RWPE1 (cell line): ENCODE measurements around the gene CGB3.
"Not testable (repeated sequence)": the region's sequence is repeated elsewhere in the genome, so short reads cannot be mapped to it uniquely, and the experiment has no call there.

Experiments
- CTCF ChIA-PET: fragments of 350-600 bp; sonication (Branson Sonifier 250); formaldehyde crosslinking; extraction: SDS; loops from one replicate; lab custom pipeline; 2021; lab: Yijun Ruan, JAX
- POLR2A ChIA-PET: fragments of 400-600 bp; formaldehyde crosslinking; extraction: SDS; loops from one replicate; lab custom pipeline; 2020; ENCODE audit warnings: antibody characterized with exemption; ENCODE audit not compliant: low non-redundant PET; lab: Yijun Ruan, JAX
- DNase-seq: peaks from one replicate; pipeline ENCODE4 v3.0.0; 2012; ENCODE audit warnings: low spot score
- H3K27ac ChIP-seq: fragments of 450-650 bp; 2 replicates; pipeline ENCODE4 v1.5.1; 2017
- TF ChIP-seq, protein P1 (sequence below): fragments of 450-650 bp; conservative IDR thresholded peaks from 2 replicates; pipeline ENCODE4 v1.5.1; 2017; ENCODE audit warnings: low read depth, mild to moderate bottlenecking

CGB3 gene

DNA sequence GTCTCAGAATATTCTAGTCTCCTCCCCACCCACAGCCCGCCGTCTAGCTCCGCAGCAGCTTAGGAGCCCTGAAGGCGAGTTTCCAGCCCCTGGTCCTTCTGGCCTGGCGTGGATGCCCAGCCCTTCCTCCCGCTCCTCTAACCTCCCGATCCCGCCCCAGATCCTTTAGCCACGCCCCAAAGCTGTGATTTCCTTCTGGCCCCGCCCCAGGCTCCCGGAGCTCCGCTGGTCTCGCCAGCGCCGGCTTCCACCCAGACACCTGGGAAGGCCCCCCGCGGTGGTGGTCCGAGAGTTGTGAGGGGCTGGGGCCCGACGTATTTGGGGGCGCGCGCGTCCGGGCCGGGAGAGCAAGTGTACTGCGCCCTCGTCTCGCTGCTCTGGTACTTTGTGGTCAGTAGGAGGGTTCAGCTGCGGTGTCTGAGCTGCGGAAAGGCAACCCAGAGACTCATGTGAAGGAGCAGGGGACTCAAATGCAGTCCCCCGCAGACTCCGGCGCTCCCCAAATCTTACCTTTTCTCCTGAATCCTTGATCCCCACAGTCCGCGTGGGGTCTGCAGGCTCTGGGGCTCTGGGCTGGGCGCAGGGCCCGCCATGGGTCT lies 33.6 kb upstream of the CGB3 start, which contains the start of gene CGB7:
Gene CGB7, minus strand, starts transcription at position 114 of the 599 bp plus-strand sequence. CDS start 2,374 bp downstream, outside the sequence.
- CTCF ChIA-PET = interaction anchor here (0.6 kb wide), 1 partner anchor 50 kb away, joined by 4 read pairs; no protein-coding TSS in a partner anchor
- peak; percentile 83 for DNase-seq
- H3K27ac ChIP-seq = peak within 1 kb of the TSS; percentile 78
- TF ChIP-seq, protein P1, sequence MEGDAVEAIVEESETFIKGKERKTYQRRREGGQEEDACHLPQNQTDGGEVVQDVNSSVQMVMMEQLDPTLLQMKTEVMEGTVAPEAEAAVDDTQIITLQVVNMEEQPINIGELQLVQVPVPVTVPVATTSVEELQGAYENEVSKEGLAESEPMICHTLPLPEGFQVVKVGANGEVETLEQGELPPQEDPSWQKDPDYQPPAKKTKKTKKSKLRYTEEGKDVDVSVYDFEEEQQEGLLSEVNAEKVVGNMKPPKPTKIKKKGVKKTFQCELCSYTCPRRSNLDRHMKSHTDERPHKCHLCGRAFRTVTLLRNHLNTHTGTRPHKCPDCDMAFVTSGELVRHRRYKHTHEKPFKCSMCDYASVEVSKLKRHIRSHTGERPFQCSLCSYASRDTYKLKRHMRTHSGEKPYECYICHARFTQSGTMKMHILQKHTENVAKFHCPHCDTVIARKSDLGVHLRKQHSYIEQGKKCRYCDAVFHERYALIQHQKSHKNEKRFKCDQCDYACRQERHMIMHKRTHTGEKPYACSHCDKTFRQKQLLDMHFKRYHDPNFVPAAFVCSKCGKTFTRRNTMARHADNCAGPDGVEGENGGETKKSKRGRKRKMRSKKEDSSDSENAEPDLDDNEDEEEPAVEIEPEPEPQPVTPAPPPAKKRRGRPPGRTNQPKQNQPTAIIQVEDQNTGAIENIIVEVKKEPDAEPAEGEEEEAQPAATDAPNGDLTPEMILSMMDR = no peak
- POLR2A ChIA-PET = interaction anchor here (0.5 to 0.6 kb wide), 3 partner anchors 64 to 292 kb away, joined by 3 to 11 read pairs (median 7); partner anchors contain the start of gene RUVBL2

DNA sequence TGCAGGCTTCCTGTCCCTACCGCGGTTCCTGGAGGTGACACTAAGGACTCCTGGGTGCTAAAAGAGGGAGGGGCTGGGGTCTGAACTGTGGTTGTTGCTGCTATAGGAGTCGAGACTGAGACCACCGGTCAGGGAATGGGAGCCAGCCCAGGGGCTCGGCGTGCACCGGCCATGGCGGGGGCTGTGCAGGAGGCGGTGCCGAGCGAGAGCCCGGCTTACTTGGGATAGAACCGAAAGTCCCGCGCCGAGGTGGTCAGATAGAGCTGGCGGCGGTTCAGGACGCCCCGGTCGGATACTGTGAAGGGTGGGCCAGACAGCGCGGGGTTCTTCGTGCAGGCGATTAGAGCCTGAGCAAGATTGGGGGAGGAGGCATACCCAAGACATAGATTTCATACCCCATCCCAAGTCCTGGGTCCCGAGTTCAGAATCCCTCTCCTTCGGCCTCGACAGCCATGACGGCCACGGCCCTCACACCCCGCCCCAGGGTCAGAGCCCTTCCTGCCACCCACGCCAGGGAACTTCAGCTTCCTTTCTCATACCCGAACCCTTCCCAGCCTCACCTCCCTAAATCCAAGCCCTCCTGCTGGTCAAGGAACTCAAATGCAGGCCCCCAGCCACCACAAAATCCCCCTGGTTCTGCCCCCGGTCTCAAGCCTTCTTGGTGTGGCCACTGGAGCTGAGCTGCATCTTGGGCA lies 32.9 kb upstream of the CGB3 start:
- ChIA-PET POLR2A (interaction anchor here (0.6 kb wide), 2 partner anchors 63 to 196 kb away, joined by 3 to 11 read pairs; partner anchors contain the start of gene RUVBL2), CTCF (interaction anchor here (0.8 kb wide), 1 partner anchor 64 kb away, joined by 4 read pairs; the partner anchor contains the start of gene GYS1)
- H3K27ac ChIP-seq = peak overlapping the region; percentile 78
- not testable (repeated sequence) for DNase-seq

DNA sequence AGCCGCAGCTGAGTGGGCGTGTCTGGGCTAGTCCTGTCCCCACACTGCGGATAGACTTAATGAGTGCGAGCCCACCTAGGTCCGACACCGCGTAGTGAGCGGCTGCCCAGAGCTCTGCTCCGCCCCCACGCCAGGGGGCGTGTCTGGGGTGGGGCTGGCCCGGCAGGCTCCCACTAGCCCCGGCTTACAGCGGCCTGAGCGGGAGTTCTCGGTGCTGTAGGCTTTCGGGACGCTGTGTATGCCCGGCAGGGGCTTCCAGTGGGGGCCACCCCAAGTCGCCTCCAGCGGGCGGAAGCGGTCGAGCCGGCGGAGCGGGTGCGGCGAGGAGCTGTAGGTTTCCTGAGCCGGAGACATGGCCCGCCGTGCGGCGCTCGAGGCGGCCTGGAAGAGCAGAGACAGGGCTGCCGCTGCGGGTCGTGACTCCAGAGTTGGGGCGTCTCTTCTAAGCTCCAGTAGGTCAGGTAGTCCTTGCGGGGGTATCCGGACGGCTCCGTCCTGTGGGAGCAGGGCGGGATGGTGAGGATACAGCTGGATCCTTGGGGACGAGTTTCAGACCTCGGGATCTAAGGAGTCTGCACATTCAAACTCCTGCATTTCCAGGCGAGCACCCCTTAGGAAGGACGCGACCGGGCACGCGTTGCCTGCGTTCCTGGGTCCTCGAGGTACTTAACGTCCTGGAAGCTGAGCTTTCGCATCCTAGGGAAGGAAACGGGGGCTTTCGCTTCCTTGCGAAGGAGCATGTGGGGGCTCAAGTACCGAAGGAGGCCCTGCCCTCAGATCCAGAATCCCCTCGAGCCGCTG lies 32.2 kb upstream of the CGB3 start:
- peak overlapping the region; percentile 78 for H3K27ac ChIP-seq
- DNase-seq = peak; percentile 82
- POLR2A ChIA-PET = interaction anchor here (1.1 kb wide), 1 partner anchor 9 kb away, joined by 3 read pairs; no protein-coding TSS in a partner anchor
- CTCF ChIA-PET = interaction anchor here (0.8 kb wide), 1 partner anchor 63 kb away, joined by 4 read pairs; the partner anchor contains the start of gene GYS1
- TF ChIP-seq, protein P1 = peak; percentile 24; the same call in 1 of the 2 replicates

DNA sequence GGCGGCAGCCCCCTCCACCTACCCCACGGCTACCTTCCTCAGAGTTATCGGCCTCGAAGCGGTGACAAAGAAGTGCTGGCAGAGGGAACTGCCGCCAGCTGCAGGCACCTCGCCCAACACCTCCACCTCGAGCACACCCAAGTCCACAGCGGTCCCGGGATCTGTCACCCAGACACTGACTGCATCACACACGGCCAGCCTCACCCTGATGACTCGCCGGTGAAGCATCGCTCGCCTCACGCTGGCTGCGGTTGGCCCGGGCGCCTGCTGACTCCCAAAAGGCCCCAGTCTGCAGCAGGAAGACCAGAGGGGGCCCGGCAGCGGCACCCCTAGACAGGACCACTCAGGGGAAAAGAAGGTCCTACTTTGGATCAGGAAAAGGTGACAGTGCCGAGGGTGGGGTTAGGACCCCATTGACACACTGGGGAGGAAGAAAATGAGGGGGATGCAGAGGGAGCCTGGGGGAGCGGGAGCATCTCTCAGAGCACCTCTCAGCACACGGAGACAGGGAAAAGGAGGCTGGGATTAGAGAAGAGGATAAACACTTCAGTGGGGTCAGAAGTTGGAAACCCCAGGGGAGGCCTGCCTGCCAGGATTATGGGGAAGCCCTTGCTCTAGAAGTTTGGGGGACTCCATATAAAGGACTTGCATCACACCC lies 26.4 kb upstream of the CGB3 start:
- POLR2A ChIA-PET, CTCF ChIA-PET: not testable (repeated sequence)
- peak; percentile 77 for DNase-seq
- H3K27ac ChIP-seq = peak overlapping the region; percentile 71

DNA sequence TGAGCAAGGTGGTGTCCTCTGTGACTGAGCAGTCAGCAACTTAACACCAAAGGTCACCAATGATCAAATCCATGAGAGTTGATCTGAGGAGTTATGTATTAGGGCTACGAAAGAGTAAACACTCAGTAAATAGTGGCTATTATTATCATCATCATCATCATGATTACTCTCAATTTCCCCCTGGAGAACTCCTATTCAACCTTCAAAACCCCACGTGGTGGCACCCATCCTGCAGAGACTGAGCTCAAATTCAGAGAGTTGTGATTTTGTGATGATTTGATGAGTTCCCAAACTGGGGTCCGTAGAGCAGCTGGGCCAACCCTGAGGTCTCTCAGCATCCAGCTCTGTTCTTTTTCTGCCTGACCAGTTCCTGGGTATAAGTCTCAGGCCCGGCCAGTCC lies 25.7 kb upstream of the CGB3 start:
- DNase-seq, CTCF ChIA-PET, POLR2A ChIA-PET: not testable (repeated sequence)
- H3K27ac ChIP-seq = peak overlapping the region; percentile 71

DNA sequence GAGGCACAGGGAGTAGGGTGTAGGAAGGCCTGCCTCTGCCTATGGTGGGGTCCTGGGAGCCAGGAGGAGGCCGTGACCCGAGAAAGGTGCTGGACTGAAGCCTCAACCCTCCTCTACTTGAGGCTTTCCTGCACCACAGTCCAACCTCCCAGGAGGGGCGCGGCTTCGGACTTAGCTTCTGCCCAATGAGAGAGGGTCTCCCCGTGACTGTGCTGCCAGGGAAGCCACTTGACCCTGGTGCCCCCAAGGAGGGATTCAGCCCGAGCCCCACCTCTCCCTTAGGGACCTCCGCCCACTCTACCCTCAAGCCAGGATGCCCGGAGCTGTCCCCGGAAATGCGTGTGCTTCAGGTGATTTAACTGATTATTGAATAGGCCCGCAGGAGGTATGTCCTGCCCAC lies 24.9 kb upstream of the CGB3 start, which contains the start of gene CGB8:
Gene CGB8, minus strand, starts transcription at position 101 of the 400 bp plus-strand sequence. CDS start 372 bp downstream, outside the sequence.
- DNase-seq, CTCF ChIA-PET, POLR2A ChIA-PET: not testable (repeated sequence)
- H3K27ac ChIP-seq = peak within 1 kb of the TSS; percentile 71

DNA sequence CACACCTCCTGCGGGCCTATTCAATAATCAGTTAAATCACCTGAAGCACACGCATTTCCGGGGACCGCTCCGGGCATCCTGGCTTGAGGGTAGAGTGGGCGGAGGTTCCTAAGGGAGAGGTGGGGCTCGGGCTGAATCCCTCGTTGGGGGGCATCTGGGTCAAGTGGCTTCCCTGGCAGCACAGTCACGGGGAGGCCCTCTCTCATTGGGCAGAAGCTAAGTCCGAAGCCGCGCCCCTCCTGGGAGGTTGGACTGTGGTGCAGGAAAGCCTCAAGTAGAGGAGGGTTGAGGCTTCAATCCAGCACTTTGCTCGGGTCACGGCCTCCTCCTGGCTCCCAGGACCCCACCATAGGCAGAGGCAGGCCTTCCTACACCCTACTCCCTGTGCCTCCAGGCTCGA lies 19.4 kb upstream of the CGB3 start, which contains the start of gene CGB5:
Gene CGB5, plus strand, starts transcription at position 301 of the 400 bp plus-strand sequence. CDS start 362 bp downstream, outside the sequence.
- H3K27ac ChIP-seq, CTCF ChIA-PET, POLR2A ChIA-PET, DNase-seq: not testable (repeated sequence)

DNA sequence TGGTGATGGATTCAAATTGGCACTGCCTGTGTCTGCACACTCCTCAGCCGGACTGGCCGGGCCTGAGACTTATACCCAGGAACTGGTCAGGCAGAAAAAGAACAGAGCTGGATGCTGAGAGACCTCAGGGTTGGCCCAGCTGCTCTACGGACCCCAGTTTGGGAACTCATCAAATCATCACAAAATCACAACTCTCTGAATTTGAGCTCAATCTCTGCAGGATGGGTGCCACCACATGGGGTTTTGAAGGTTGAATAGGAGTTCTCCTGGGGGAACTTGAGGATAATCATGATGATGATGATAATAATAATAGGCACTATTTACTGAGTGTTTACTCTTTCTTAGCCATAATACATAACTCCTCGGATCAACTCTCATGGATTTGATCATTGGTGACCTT lies 18.5 kb upstream of the CGB3 start:
- DNase-seq, POLR2A ChIA-PET, H3K27ac ChIP-seq, CTCF ChIA-PET: not testable (repeated sequence)

DNA sequence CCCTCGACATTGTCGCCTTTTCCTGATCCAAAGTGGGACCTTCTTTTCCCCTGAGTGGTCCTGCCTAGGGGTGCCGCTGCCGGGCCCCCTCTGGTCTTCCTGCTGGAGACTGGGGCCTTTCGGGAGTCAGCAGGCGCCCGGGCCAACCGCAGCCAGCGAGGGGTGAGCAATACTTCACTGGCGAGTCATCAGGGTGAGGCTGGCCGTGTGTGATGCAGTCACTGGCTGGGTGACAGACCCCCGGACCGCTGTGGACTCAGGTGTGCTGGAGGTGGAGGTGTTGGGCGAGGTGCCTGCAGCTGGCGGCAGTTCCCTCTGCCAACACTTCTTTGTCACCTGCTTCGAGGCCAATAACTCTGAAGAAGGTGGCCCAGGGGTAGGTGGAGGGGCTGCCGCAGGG lies 18.0 kb upstream of the CGB3 start:
- ChIA-PET POLR2A (no interaction called here), CTCF (no interaction called here)
- no peak overlapping the region for H3K27ac ChIP-seq
- DNase-seq = no peak
- TF ChIP-seq, protein P1 = no peak

DNA sequence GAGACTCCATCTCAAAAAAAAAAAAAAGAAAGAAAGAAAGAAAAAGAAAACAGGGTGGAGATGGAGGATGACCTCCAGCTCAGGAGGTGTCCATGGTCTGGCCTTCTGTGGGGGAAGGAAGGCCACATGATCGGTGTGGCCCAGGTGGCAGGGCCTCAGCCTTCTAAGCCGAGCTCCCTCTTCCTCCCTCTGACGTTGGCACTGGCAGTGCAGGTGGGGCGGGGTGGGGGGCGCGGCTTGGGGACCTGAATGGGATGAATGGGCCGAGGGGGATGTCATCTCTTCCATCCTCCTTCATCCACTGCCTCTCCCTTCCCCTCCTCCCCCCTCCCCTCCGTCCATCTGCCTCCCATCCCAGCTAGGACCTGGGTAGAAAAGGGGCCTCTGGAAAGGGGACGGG lies 15.6 kb upstream of the CGB3 start:
- H3K27ac ChIP-seq, CTCF ChIA-PET, DNase-seq, POLR2A ChIA-PET: not testable (repeated sequence)

DNA sequence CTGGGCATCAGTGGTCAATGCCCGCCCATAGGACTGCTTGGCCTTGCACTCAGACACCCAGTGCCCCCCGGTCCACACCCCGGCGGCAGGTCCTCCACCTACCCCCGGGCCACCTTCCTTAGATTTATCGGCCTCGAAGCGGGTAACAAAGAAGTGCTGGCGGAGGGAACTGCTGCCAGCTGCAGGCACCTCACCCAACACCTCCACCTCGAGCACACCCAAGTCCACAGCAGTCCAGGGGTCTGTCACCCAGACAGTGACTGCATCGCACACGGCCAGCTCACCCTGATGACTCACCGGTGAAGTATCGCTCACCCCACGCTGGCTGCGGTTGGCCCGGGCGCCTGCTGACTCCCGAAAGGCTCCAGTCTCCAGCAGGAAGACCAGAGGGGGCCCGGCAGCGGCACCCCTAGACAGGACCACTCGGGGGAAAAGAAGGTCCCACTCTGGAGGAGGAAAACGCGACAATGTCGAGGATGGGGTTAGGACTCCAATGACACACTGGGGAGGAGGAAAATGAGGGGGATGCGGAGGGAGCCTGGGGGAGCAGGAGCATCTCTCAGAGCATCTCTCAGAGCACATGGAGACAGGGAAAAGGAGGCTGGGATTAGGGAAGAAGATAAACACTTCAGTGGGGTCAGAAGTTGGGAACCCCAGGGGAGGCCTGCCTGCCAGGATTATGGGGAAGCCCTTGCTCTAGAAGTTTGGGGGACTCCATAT lies 14.6 kb upstream of the CGB3 start:
- CTCF ChIA-PET, POLR2A ChIA-PET, DNase-seq: not testable (repeated sequence)
- peak overlapping the region; percentile 37; the same call in 1 of the 2 replicates for H3K27ac ChIP-seq
